Measurements from ENCODE around the gene MNT. TPM values are rescaled to one million over a fixed set of nuclear protein-coding genes. Genes with fewer than 3 reads are reported as not detected.

The MNT gene
- total and polyA plus RNA-seq, 8 donors: 10.9 to 31.9 (median 16.3) TPM

DNA sequence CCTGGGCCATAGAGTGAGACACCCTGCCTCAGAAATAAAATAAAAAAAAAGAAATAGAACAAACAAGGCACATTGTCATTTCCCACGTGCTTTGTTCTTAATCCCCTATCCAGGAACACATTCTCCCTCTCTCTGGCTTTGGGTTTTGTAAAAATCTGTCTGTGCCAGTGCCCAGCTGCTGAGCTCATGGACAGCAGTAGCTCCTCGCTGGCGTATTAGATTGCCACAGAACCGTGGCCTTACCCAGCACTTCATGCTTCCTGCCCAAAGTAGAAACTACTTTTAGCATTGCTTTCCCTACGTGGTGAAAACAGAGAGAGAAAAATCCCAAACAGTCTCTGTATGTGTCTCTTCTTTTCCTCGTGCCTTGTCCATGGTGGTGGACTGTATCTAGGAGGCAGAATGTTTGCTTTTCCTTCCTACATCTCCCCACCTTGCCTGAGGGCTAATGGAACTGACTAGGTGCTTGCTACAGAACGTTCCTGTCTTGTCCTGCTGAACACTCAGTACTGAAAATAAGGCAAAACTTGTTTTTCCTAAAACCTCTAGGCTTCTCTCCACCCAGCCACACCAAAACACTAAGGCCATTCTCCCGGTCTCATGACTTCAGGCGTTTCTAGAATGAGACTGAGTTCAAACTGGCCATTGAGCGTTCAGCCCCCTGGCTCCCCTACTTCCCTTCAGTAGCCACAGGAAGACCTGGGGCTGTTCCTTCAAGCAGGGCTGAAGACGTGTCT lies 26.1 kb downstream of the MNT start:
- Histone ChIP-seq H3K4me1 (no peaks in the 10 kb centered on the region), H3K27me3 (no peaks in the 10 kb centered on the region), H3K4me3 (no peak overlapping the region), H3K9me3 (no peaks in the 10 kb centered on the region), H3K36me3 (peaks cover 0 to 90% of the 10 kb centered on the region in 2 donors), H3K27ac (no peak overlapping the region)
- intact Hi-C loops (cut with DNase I): no loop called here
- ATAC-seq: no peak
- TF ChIP-seq, protein P1, sequence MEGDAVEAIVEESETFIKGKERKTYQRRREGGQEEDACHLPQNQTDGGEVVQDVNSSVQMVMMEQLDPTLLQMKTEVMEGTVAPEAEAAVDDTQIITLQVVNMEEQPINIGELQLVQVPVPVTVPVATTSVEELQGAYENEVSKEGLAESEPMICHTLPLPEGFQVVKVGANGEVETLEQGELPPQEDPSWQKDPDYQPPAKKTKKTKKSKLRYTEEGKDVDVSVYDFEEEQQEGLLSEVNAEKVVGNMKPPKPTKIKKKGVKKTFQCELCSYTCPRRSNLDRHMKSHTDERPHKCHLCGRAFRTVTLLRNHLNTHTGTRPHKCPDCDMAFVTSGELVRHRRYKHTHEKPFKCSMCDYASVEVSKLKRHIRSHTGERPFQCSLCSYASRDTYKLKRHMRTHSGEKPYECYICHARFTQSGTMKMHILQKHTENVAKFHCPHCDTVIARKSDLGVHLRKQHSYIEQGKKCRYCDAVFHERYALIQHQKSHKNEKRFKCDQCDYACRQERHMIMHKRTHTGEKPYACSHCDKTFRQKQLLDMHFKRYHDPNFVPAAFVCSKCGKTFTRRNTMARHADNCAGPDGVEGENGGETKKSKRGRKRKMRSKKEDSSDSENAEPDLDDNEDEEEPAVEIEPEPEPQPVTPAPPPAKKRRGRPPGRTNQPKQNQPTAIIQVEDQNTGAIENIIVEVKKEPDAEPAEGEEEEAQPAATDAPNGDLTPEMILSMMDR (IDR thresholded peaks at IDR 0.05): no peak
- DNase-seq: no peak

DNA sequence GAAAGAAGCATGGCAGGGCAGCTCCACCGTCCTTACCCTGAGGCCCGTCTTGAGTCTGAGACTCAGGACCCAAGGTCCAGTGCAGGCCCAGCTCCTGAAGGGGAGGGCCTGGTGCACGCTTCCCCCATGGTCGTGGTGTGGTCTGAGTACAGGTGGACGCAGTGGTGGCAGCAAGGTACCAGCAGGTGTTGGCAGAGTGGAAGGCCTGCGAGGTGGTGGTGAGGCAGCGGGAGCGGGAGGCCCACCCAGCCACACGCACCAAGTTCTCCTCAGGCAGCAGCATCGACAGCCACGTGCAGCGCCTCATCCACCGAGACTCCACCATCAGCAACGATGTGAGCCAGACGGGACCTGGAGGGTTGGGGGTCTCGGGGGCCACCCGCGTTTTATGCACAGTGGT lies 27.7 kb downstream of the MNT start:
- Histone ChIP-seq H3K9me3 (no peaks in the 10 kb centered on the region), H3K27me3 (no peaks in the 10 kb centered on the region), H3K4me3 (no peak overlapping the region), H3K36me3 (peaks cover 0 to 76% of the 10 kb centered on the region in 2 donors), H3K4me1 (peaks cover 0 to 7% of the 10 kb centered on the region in 2 donors), H3K27ac (no peak overlapping the region)
- ATAC-seq: no peak
- TF ChIP-seq, protein P1 (IDR thresholded peaks at IDR 0.05): no peak
- no peak for DNase-seq
- intact Hi-C loops (cut with DNase I): no loop called here

DNA sequence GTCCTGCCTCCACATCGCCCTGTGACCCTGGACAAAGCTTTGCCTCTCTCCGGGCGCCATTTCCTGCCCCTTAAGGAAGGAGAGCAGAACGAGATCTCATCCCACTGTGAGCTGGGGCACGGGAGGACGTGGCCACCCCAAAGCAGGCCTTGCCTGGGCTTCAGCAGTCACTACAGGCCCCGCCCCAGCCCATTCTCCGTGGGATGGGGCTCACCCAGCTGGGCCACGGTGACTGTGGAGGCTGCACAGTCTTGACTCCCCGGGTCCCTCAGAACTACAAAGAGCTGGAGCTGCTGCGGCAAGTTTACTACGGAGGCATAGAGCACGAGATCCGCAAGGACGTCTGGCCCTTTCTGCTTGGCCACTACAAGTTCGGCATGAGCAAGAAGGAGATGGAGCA lies 28.2 kb downstream of the MNT start:
- Histone ChIP-seq H3K4me1 (peaks cover 0 to 7% of the 10 kb centered on the region in 2 donors), H3K27ac (no peak overlapping the region), H3K4me3 (no peak overlapping the region), H3K27me3 (no peaks in the 10 kb centered on the region), H3K36me3 (peaks cover 0 to 71% of the 10 kb centered on the region in 2 donors), H3K9me3 (no peaks in the 10 kb centered on the region)
- TF ChIP-seq, protein P1 (IDR thresholded peaks at IDR 0.05): no peak
- DNase-seq: no peak
- no peak for ATAC-seq
- intact Hi-C loops (cut with DNase I): no loop called here

DNA sequence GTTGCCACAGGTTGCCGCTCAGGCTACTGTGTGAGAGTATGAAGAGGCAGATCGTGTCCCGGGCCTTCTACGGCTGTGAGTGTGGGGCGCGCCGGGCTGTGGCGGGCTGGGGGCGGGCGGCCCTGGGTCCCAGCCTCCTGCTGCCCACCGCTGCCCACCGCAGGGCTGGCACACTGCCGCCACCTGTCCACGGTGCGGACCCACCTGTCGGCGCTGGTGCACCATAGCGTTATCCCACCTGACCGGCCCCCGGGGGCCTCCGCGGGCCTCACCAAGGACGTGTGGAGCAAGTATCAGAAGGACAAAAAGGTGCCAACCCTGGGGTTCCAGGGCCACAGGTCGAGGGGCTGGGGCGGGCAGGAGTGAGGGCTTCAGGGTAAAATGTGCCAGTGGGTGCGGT lies 28.7 kb downstream of the MNT start:
- Histone ChIP-seq H3K27ac (no peak overlapping the region), H3K4me1 (peaks cover 0 to 7% of the 10 kb centered on the region in 2 donors), H3K36me3 (peaks cover 0 to 66% of the 10 kb centered on the region in 2 donors), H3K27me3 (no peaks in the 10 kb centered on the region), H3K9me3 (no peaks in the 10 kb centered on the region), H3K4me3 (no peak overlapping the region)
- DNase-seq (no peak), ATAC-seq (no peak)
- intact Hi-C loops (cut with DNase I): no loop called here
- TF ChIP-seq, protein P1 (IDR thresholded peaks at IDR 0.05): no peak

DNA sequence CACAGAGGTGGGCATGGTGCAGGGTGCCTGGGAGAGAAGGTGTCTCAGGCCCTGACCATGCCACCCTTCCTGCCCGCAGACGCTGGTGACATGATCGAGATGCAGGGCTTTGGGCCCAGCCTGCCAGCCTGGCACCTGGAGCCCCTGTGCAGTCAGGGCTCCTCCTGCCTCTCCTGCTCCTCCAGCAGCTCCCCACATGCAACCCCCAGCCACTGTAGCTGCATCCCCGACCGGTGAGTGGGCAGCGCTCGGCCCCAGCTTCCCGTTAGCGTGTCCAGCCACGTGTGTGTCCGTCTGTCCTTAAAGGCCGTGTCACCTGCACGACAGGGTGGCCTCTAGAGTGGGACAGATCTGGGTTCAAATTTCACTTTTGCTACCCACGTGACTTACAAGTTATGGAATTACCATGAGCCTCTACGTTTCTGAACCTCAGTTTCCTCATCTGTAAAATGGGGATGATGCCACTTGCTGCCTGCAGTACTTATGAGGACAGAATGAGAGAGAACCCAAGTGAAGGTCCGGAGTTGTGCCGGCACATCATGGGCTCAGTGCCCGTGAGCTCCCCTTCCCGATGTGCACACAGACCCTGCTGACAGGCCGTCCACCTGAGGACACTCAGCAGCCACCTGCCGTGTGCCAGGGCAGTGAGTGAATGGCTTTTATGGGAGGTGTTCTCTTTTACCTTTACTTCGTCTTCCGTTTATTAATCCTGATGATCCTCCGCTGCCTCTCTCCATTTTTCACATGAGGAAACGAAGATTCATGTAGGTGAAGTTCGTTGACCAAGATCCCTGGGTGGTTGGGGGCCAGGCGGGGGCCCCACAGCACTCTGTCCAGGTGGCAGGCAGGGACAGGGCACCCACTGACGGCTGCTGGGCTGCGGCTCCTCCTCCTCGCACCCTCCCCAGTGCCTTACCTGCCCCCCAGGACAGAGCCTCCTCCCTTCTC lies 29.4 kb downstream of the MNT start:
- Histone ChIP-seq H3K27ac (no peak overlapping the region), H3K4me3 (no peak overlapping the region), H3K9me3 (no peaks in the 10 kb centered on the region), H3K4me1 (peaks cover 0 to 7% of the 10 kb centered on the region in 2 donors), H3K27me3 (no peaks in the 10 kb centered on the region), H3K36me3 (peaks cover 0 to 66% of the 10 kb centered on the region in 2 donors)
- intact Hi-C loops (cut with DNase I): no loop called here
- DNase-seq (no peak), ATAC-seq (no peak)
- TF ChIP-seq, protein P1 (IDR thresholded peaks at IDR 0.05): no peak
